ENCODE measurements around the gene NME3.

- TF ChIP-seq CTCF (IDR thresholded peaks at IDR 0.05 in 2 of 3, conservative IDR thresholded peaks at IDR 0.05 in 1 of 3; ENCODE audit: control insufficient read depth in 2 of 3, extremely low read depth in 1 of 3, insufficient read depth in 1 of 3, low read depth in 3 of 3, low read length in 3 of 3) (no peak), ZBTB11 (CRISPR knock-in tag; IDR thresholded peaks at IDR 0.05) (no peak), SUZ12 (IDR thresholded peaks at IDR 0.05; ENCODE audit: unreplicated experiment) (no peak), RAD21 (IDR thresholded peaks at IDR 0.05; ENCODE audit: insufficient read depth, low read depth, low read length) (no peak), EZH2 (IDR thresholded peaks at IDR 0.05; ENCODE audit: borderline replicate concordance, control insufficient read depth, low read depth, low read length) (no peak), NFIC (IDR thresholded peaks at IDR 0.05; ENCODE audit: low read depth, low read length) (no peak), PML (IDR thresholded peaks at IDR 0.05; ENCODE audit: low read length) (no peak), SMC3 (IDR thresholded peaks at IDR 0.05; ENCODE audit: borderline replicate concordance, low read length) (no peak), GABPA (IDR thresholded peaks at IDR 0.05; ENCODE audit: low read depth) (no peak), PKNOX1 (IDR thresholded peaks at IDR 0.05) (no peak), BRCA1 (IDR thresholded peaks at IDR 0.05; ENCODE audit: low read depth, low read length) (no peak), EP300 (IDR thresholded peaks at IDR 0.05; ENCODE audit: borderline replicate concordance in 1 of 2, control insufficient read depth in 1 of 2, low read depth in 2 of 2, low read length in 2 of 2) (no peak)
Observed at GRCh38 chr16:1774448-1774780, 3.1 kb upstream of the NME3 start.

Measured in GM12878 (cell line).